ENCODE data around the gene CAMK2G.

- TF ChIP-seq CTCF (conservative IDR thresholded peaks at IDR 0.05; ENCODE audit: low read length), result no peak
- TF ChIP-seq EZH2phosphoT487 (IDR thresholded peaks at IDR 0.05; ENCODE audit: borderline replicate concordance, low read depth, low read length), result no peak
Observed at GRCh38 chr10:73855413-73855812, 18.9 kb downstream of the CAMK2G start.
